ENCODE measurements around the gene PRPSAP2.

GRCh38 chr17:18957831-18958230 is 99.9 kb downstream of the PRPSAP2 start:
- no peak for TF ChIP-seq CTCF (IDR thresholded peaks at IDR 0.05)
- no peak for TF ChIP-seq EZH2 (IDR thresholded peaks at IDR 0.05; ENCODE audit: borderline replicate concordance, insufficient read depth, low read depth, low read length, poor library complexity, severe bottlenecking)

All from B cell (primary cell).